Esophagus squamous epithelium (tissue), 5 donors: ENCODE measurements around the gene DTWD2. TPM values are rescaled to one million over a fixed set of nuclear protein-coding genes. Genes with fewer than 3 reads are reported as not detected.

Source experiments
- DNase-seq: peaks from one replicate; lab custom pipeline; 2025; lab: John Stamatoyannopoulos, UW
- H3K27ac ChIP-seq, 4 donors: fragments of 200-600 bp; sonication (generic); one replicate each; pipeline ENCODE4 v1.5.1; 2016 to 2019; ENCODE audit warnings: mild to moderate bottlenecking in 1 of 4
- H3K27me3 ChIP-seq, 4 donors: fragments of 200-600 bp; sonication (generic); 1 replicate in 3 of 4; 2 replicates in 1 of 4; pipeline versions ENCODE4 v1.5.1 to v1.6.0; 2017 to 2021; ENCODE audit warnings: antibody characterized with exemption in 1 of 4
- H3K36me3 ChIP-seq, 3 donors: fragments of 200-600 bp; sonication (generic); one replicate each; pipeline ENCODE4 v1.5.1; 2016 to 2019
- H3K4me1 ChIP-seq, 3 donors: fragments of 200-600 bp; sonication (generic); one replicate each; pipeline ENCODE4 v1.5.1; 2017 to 2019
- H3K4me3 ChIP-seq, 4 donors: fragments of 200-600 bp; sonication (generic); 1 replicate in 3 of 4; 2 replicates in 1 of 4; pipeline ENCODE4 v1.5.1; 2016 to 2019; ENCODE audit warnings: mild to moderate bottlenecking in 2 of 4, moderate library complexity in 1 of 4
- H3K9me3 ChIP-seq, 3 donors: fragments of 200-600 bp; sonication (generic); one replicate each; pipeline ENCODE4 v1.5.1; 2016 to 2019
- CTCF ChIP-seq, 6 experiments: fragments of 450-650 bp in 4 of 6; fragments of 200-600 bp in 2 of 6; sonication (generic) in 2 of 6; IDR thresholded peaks; one replicate each; pipeline ENCODE4 v1.5.1; 2016 to 2019; ENCODE audit warnings: antibody characterized with exemption in 6 of 6, mild to moderate bottlenecking in 4 of 6, moderate library complexity in 4 of 6
- POLR2A ChIP-seq, 4 donors: fragments of 450-650 bp; IDR thresholded peaks; one replicate each; pipeline ENCODE4 v1.6.1; 2017; ENCODE audit warnings: antibody characterized with exemption in 4 of 4, mild to moderate bottlenecking in 4 of 4, moderate library complexity in 3 of 4
- WGBS, 2 donors: methylation state at CpG; one replicate each; pipeline ENCODE4 v1.1.5; 2018; 5-methylcytosine and 5-hydroxymethylcytosine counted together
- intact Hi-C: fragments of 100-400 bp; cut with DNase I; formaldehyde crosslinking; loops from one replicate; pipeline ENCODE4 v1.15.0; 2022
- total RNA-seq, 4 donors: library from RNA; depleted of rRNA; stranded (reverse); fragments of >200 nt; gene quantifications; one replicate each; pipeline ENCODE4 v1.1.0, GENCODE V29; 2016
- donor health status: DM: yes; HTN: yes; CAD: no.

The DTWD2 gene
- total RNA-seq, 4 donors from 2014 or later: 7.4 to 11.5 (median 9.9) TPM

- no peak for TF ChIP-seq POLR2A (IDR thresholded peaks at IDR 0.05)
- peak in 5 of 6 experiments; percentile 25 to 39 (median 26) for TF ChIP-seq CTCF (IDR thresholded peaks at IDR 0.05)
- H3K36me3 ChIP-seq: no peaks in the 10 kb centered on the region
- DNase-seq: no peak
- H3K9me3 ChIP-seq: peaks cover 0 to 7% (median 5%) of the 10 kb centered on the region in 3 donors
- no peaks in the 10 kb centered on the region for H3K4me1 ChIP-seq
- H3K27ac ChIP-seq: no peak overlapping the region
- 39 to 48% methylated on average over 5 of the region's 5 CpGs for WGBS, 2 donors
- no peaks in the 10 kb centered on the region for H3K27me3 ChIP-seq
- H3K4me3 ChIP-seq: no peak overlapping the region
- intact Hi-C loops: no loop called here
These were observed 33.8 kb upstream of the DTWD2 start for GRCh38 chr5:119022017-119022745.

DNA sequence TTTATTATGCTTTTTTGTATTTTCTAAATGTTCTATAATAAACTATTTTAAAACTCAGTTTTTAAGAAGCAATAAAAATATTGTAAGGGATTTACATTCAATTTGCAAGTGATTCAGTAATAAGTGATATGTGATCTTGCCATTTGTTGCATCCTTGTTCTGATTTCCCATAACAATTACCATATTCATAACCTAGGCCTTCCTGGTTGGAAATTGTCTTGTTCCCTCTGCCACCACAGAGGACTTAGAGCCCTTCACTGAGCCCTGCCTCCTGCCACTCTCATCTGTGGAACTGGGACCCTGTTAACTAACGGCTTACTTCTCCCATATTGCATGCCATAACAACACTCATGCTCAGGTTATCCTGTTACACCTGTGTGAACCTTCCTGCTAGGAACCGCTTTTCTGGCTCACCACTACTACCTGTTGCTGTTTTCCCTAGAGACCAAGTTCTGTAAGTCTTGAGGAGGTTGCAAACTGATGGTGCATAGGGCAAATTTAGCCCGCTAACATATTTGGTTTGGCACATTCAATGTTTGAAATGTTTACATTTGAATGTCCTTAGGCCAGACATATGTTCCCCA lies 32.9 kb upstream of the DTWD2 start:
- Histone ChIP-seq H3K27ac (no peak overlapping the region), H3K27me3 (no peaks in the 10 kb centered on the region), H3K36me3 (no peaks in the 10 kb centered on the region), H3K4me3 (no peak overlapping the region), H3K9me3 (peaks cover 0 to 7% (median 5%) of the 10 kb centered on the region in 3 donors), H3K4me1 (no peaks in the 10 kb centered on the region)
- intact Hi-C loops: no loop called here
- DNase-seq: no peak
- 81 to 83% methylated on average over 3 of the region's 3 CpGs for WGBS, 2 donors
- TF ChIP-seq POLR2A (IDR thresholded peaks at IDR 0.05) (no peak), CTCF (IDR thresholded peaks at IDR 0.05) (no peak)

DNA sequence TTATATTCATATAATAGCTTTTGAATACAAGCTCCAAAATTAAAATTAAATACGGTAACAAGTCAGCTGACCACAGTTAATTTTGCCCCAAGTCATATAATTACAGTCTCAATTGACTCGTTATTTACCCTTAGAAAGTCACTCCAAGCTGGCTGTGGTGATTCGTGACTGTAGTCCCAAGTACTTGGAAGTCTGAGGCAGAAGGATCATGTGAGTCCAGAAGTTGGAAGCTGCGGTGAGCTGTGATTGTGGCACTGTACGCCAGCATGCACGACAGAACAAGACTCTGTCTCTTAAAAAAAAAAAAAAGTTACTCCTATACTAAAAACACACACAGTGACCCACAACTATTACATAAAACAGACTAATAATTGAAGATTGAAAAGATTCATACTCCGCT lies 31.6 kb upstream of the DTWD2 start:
- H3K36me3 ChIP-seq: no peaks in the 10 kb centered on the region
- no peak overlapping the region for H3K4me3 ChIP-seq
- H3K4me1 ChIP-seq: no peaks in the 10 kb centered on the region
- no peaks in the 10 kb centered on the region for H3K27me3 ChIP-seq
- DNase-seq: no peak
- H3K27ac ChIP-seq: no peak overlapping the region
- peaks cover 0 to under 1% (median 0%) of the 10 kb centered on the region in 3 donors for H3K9me3 ChIP-seq
- no peak for TF ChIP-seq CTCF (IDR thresholded peaks at IDR 0.05)
- no peak for TF ChIP-seq POLR2A (IDR thresholded peaks at IDR 0.05)
- 35 to 50% methylated on average over 7 of the region's 7 CpGs for WGBS, 2 donors
- intact Hi-C loops: no loop called here

- H3K36me3 ChIP-seq: no peaks in the 10 kb centered on the region
- no peak overlapping the region for H3K27ac ChIP-seq
- no peak overlapping the region for H3K4me3 ChIP-seq
- H3K9me3 ChIP-seq: no peaks in the 10 kb centered on the region
- WGBS, 2 donors: 51 to 73% methylated on average over 1 of the region's 1 CpG
- no peaks in the 10 kb centered on the region for H3K27me3 ChIP-seq
- no peaks in the 10 kb centered on the region for H3K4me1 ChIP-seq
- TF ChIP-seq POLR2A (IDR thresholded peaks at IDR 0.05): no peak
- no peak for TF ChIP-seq CTCF (IDR thresholded peaks at IDR 0.05)
- DNase-seq: no peak
- intact Hi-C loops: no loop called here
These were observed 31.2 kb upstream of the DTWD2 start for GRCh38 chr5:119019501-119019900.

DNA sequence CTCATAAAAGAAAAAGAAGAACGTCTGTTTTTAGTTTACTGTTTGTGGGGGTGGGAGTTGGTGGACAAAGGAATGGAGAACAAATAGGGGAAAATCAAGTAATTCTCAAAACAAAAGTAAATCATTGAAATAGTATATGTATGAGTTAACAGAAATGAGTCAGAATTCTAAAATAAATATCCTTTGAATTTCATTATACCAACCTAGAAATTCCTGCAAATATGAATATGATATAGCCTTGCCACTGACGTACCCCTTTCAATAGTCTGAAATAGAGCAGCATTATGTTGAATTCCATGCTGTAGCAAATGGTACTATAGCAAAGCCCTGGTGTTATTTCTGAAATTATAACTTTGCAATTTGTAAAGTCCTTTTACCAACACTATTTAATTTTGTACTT lies 29.6 kb upstream of the DTWD2 start:
- TF ChIP-seq POLR2A (IDR thresholded peaks at IDR 0.05) (no peak), CTCF (IDR thresholded peaks at IDR 0.05) (no peak)
- intact Hi-C loops: no loop called here
- no peak overlapping the region for H3K4me3 ChIP-seq
- H3K36me3 ChIP-seq: no peaks in the 10 kb centered on the region
- DNase-seq: no peak
- WGBS, 2 donors: 71 to 73% methylated on average over 2 of the region's 2 CpGs
- H3K27me3 ChIP-seq: no peaks in the 10 kb centered on the region
- H3K27ac ChIP-seq: no peak overlapping the region
- H3K9me3 ChIP-seq: no peaks in the 10 kb centered on the region
- H3K4me1 ChIP-seq: no peaks in the 10 kb centered on the region
